Dedifferentiated amniotic fluid mesenchymal stem cell (primary cell): ENCODE measurements around the gene SPOP.

Experiments used
- DNase-seq: peaks from one replicate; pipeline ENCODE4 v3.0.0-alpha.2; 2016; ENCODE audit errors: extremely low spot score

Gene SPOP

GRCh38 chr17:49613182-49613800 is 64.6 kb downstream of the SPOP start:
- DNase-seq = no peak

- DNase-seq = no peak
Observed at GRCh38 chr17:49612726-49613125, 65.2 kb downstream of the SPOP start.

- no peak for DNase-seq
Observed at GRCh38 chr17:49610883-49611584, 66.9 kb downstream of the SPOP start.

- no peak for DNase-seq
Observed at GRCh38 chr17:49604314-49604869, 73.5 kb downstream of the SPOP start.

GRCh38 chr17:49603720-49604119 is 74.2 kb downstream of the SPOP start:
- no peak for DNase-seq

GRCh38 chr17:49603238-49603637 is 74.7 kb downstream of the SPOP start:
- DNase-seq = no peak

- DNase-seq = no peak
Observed at GRCh38 chr17:49602783-49603182, 75.1 kb downstream of the SPOP start.

GRCh38 chr17:49600949-49601348 is 76.9 kb downstream of the SPOP start:
- DNase-seq = no peak

- DNase-seq = no peak
Observed at GRCh38 chr17:49598918-49599317, 79.0 kb downstream of the SPOP start.

GRCh38 chr17:49597928-49598655 is 79.8 kb downstream of the SPOP start:
- no peak for DNase-seq

- DNase-seq = no peak
Observed at GRCh38 chr17:49597436-49597835, 80.5 kb downstream of the SPOP start.

- DNase-seq = no peak
Observed at GRCh38 chr17:49596613-49597244, 81.2 kb downstream of the SPOP start.

- DNase-seq = no peak
Observed at GRCh38 chr17:49595980-49596379, 81.9 kb downstream of the SPOP start.

- DNase-seq = no peak
Observed at GRCh38 chr17:49595328-49595727, 82.6 kb downstream of the SPOP start.

- DNase-seq = no peak
Observed at GRCh38 chr17:49592263-49592662, 85.6 kb downstream of the SPOP start.

GRCh38 chr17:49590874-49591273 is 87.0 kb downstream of the SPOP start:
- DNase-seq = no peak

- no peak for DNase-seq
Observed at GRCh38 chr17:49589577-49589927, 88.3 kb downstream of the SPOP start.

- DNase-seq = peak; percentile 67
Observed at GRCh38 chr17:49588726-49589576, 88.9 kb downstream of the SPOP start.

GRCh38 chr17:49588312-49588711 is 89.6 kb downstream of the SPOP start:
- DNase-seq = no peak

- DNase-seq = no peak
Observed at GRCh38 chr17:49587366-49588073, 90.4 kb downstream of the SPOP start.
